GM10266 (cell line): ENCODE data around the gene THSD4.

Experiments
- DNase-seq: peaks from one replicate; pipeline ENCODE4 v3.0.0; 2012; ENCODE audit errors: extremely low spot score
- CTCF ChIP-seq: IDR thresholded peaks from 2 replicates; pipeline ENCODE4 v1.5.1; 2012; ENCODE audit warnings: mild to moderate bottlenecking, low read depth; ENCODE audit not compliant: control insufficient read depth, insufficient read depth; ENCODE audit errors: missing control alignments

THSD4 gene

DNA sequence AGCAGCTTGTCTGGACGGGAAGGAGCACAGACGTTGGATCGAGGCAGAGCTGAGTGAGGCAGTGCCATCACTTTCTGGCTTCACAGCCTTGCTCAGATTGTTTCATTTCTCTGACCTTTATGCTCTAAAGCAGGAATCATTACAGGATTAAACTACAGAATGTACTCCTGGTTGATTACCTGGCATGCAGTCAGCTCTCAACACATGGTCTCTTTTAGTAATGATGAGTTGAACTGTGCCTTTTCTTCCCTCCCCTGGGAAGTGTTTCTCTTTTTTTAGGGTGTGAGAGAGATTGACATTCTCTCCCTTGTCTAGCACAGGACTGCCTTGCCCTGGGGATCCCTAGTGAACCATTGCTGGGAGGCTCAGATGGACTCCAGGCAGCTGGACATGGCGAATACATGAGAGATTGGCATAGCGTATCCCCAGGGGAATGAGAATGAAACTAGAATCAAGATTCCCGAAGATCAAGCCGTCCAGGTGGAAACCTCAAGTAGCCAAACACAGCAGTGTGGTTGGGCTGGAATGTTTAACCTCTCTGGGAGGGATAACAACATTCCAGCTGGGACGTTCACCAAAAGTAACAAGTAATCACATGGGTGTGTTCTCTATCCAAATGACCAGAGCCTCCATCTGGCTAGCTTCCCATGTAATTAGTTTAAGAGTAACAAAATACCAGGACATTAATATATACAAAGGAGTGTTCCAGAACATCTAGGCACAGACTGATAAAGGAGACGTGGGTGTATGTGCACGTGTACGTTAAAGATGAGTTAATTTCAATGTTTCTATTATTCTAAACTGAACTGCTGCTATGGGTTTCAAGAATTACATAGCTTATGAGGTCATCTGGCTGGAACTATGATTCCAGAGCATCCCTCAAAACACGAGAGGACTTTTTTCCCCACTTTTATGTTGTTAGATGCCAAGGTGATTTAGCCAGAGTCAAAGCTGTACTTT lies 576.5 kb downstream of the THSD4 start:
- TF ChIP-seq CTCF, result no peak
- no peak for DNase-seq

GRCh38 chr15:71697236-71697635 lies 582.0 kb downstream of the THSD4 start:
- DNase-seq, result no peak
- TF ChIP-seq CTCF, result no peak

DNA sequence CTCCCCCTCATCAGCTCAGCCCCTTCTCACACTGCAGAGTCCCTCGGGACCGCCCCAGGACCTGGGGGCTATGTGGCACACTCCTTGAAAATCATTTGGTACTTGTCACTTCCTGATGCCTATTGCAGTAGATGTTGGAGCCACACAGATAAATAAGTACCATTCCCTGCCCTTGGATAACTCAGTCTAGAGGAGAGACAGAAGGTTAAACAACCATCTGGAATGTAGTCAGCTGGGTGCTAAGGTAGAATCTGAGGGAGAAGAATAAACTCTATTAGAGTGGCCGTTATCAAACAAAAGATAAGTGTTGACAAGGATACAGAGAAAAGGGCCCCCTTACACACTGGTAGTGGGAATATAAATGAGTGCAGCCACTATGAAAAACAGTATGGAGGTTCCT lies 582.8 kb downstream of the THSD4 start:
- TF ChIP-seq CTCF, result no peak
- no peak for DNase-seq

- TF ChIP-seq CTCF, result no peak
Observed at GRCh38 chr15:71698742-71699141, 583.5 kb downstream of the THSD4 start.

DNA sequence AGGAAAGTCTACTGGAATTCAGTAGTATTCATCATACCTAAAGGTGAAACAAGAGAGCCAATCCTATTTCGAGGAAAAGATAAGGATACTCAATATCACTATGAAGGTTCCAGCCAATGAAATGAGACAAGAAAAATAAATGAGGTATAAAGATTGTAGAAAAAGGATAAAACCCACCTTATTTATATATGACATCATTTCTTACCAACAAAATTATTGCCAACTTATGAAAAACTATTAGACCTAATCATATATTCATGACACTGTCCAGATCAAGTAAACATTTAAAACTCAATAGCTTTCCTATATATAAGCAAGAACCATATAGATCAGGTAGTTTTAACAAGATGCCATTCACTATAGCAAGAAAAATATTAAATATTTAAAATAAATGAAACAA lies 584.7 kb downstream of the THSD4 start:
- TF ChIP-seq CTCF, result no peak
- DNase-seq, result no peak

More at GRCh38 chr15:71698742-71699141, 583.5 kb downstream of the THSD4 start:
- no peak for DNase-seq

- TF ChIP-seq CTCF, result no peak
- no peak for DNase-seq
Observed at GRCh38 chr15:71701808-71702207, 586.5 kb downstream of the THSD4 start.

DNA sequence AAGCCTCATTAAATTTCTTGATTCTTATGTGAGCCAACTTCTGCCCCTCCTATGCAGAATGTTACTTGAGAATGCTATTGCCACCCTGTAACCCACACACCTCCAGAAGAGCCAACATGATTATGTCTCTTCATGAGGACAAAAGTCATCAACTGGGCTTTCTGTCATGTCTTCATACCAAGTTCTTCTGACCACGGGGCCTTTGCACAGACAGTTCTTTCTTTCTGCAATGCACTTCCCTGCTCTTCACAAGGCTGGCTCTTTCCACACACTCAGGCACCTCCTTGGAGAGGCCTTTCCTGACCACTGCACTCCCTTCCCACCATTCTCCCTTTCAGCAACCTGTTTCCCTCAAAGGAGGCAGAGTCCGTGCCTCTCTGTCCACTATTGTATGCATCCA lies 587.2 kb downstream of the THSD4 start:
- DNase-seq, result no peak
- no peak for TF ChIP-seq CTCF
